ENCODE data around the gene APOF. TPM values are rescaled to one million over a fixed set of nuclear protein-coding genes. Genes with fewer than 3 reads are reported as not detected.
A peak's percentile ranks its signal among the peaks of the same experiment; 100 is the strongest.

APOF gene
- total and polyA plus RNA-seq, 9 of the 15 experiments (the other 6 are each of a cell fraction or from before 2014, with no cell fraction given): 0.09 to 0.15 (median 0.12) TPM; not detected in 5

GRCh38 chr12:56332512-56333196, 30.0 kb downstream of the APOF start (continued):
- no peak for TF ChIP-seq ZBTB40 (IDR thresholded peaks at IDR 0.05)
- no peak for TF ChIP-seq ZBTB40 (CRISPR knock-in tag; IDR thresholded peaks at IDR 0.05)
- TF ChIP-seq STAT5B (CRISPR knock-in tag; IDR thresholded peaks at IDR 0.05): no peak
- no peak for TF ChIP-seq NFYB (IDR thresholded peaks at IDR 0.05; ENCODE audit: extremely low read depth, insufficient read length)
- no peak for TF ChIP-seq YY1 (IDR thresholded peaks at IDR 0.05; ENCODE audit: borderline replicate concordance in 1 of 3, control insufficient read depth in 1 of 3, extremely low read depth in 1 of 3, insufficient read depth in 3 of 3, insufficient read length in 1 of 3, insufficient replicate concordance in 2 of 3, low read depth in 1 of 3, low read length in 2 of 3)
- TF ChIP-seq TAL1 (IDR thresholded peaks at IDR 0.05): peak; percentile 28; the same call in 1 of the 2 replicates
- no peak for TF ChIP-seq ZKSCAN3 (CRISPR knock-in tag; IDR thresholded peaks at IDR 0.05)
- TF ChIP-seq ZNF586 (CRISPR knock-in tag; conservative IDR thresholded peaks at IDR 0.05): no peak
- TF ChIP-seq ZBTB8A (IDR thresholded peaks at IDR 0.05; ENCODE audit: partially characterized antibody): no peak
- TF ChIP-seq ATF1 (CRISPR knock-in tag; IDR thresholded peaks at IDR 0.05): no peak
- TF ChIP-seq ATF1 (tag; IDR thresholded peaks at IDR 0.05): no peak
- TF ChIP-seq SMC3 (conservative IDR thresholded peaks at IDR 0.05; ENCODE audit: insufficient read depth, low read depth, low read length): no peak
- peak; percentile 72 for TF ChIP-seq WHSC1 (IDR thresholded peaks at IDR 0.05; ENCODE audit: low read length)
- no peak for TF ChIP-seq E2F8 (IDR thresholded peaks at IDR 0.05; ENCODE audit: low read depth, partially characterized antibody)

All from K562 (cell line).